ENCODE measurements around the gene JUNB. TPM values are rescaled to one million over a fixed set of nuclear protein-coding genes. Genes with fewer than 3 reads are reported as not detected.

JUNB gene
- total RNA-seq, 1 experiment from 2014 or later, result 116 TPM

GRCh38 chr19:12841094-12841493, 49.8 kb downstream of the JUNB start:
- intact Hi-C loops (cut with micrococcal nuclease; ENCODE audit: unreplicated experiment), result no loop called here
- Mint-ChIP-seq H3K27ac (ENCODE audit: unreplicated experiment) (no peak overlapping the region), H3K27me3 (ENCODE audit: unreplicated experiment) (peaks cover 44% of the 10 kb centered on the region)

GRCh38 chr19:12842511-12842910, 51.2 kb downstream of the JUNB start:
- peaks cover 29% of the 10 kb centered on the region for H3K27me3 Mint-ChIP-seq (ENCODE audit: unreplicated experiment)
- H3K27ac Mint-ChIP-seq (ENCODE audit: unreplicated experiment), result no peak overlapping the region
- CTCF ChIA-PET, result no interaction called here
- intact Hi-C loops (cut with micrococcal nuclease; ENCODE audit: unreplicated experiment), result no loop called here
- TF ChIP-seq CTCF (IDR thresholded peaks at IDR 0.05; ENCODE audit: unreplicated experiment), result no peak
- peaks cover 5% of the 10 kb centered on the region for H3K36me3 Mint-ChIP-seq (ENCODE audit: insufficient read depth, unreplicated experiment)
- H3K4me1 Mint-ChIP-seq (ENCODE audit: low read depth, unreplicated experiment), result no peaks in the 10 kb centered on the region
- DNase-seq, result no peak
- no peaks in the 10 kb centered on the region for H3K9me3 Mint-ChIP-seq (ENCODE audit: low read depth, unreplicated experiment)
- BruUV-seq (replicated peaks), result no TSS peak
- H3K4me3 Mint-ChIP-seq (ENCODE audit: low read depth, unreplicated experiment), result no peak overlapping the region

More at GRCh38 chr19:12841094-12841493, 49.8 kb downstream of the JUNB start:
- CTCF ChIA-PET, result no interaction called here
- no TSS peak for BruUV-seq (replicated peaks)
- Mint-ChIP-seq H3K36me3 (ENCODE audit: insufficient read depth, unreplicated experiment) (peaks cover 9% of the 10 kb centered on the region), H3K4me1 (ENCODE audit: low read depth, unreplicated experiment) (no peaks in the 10 kb centered on the region), H3K9me3 (ENCODE audit: low read depth, unreplicated experiment) (no peaks in the 10 kb centered on the region), H3K4me3 (ENCODE audit: low read depth, unreplicated experiment) (no peak overlapping the region)
- no peak for DNase-seq
- TF ChIP-seq CTCF (IDR thresholded peaks at IDR 0.05; ENCODE audit: unreplicated experiment), result no peak

Small RNA genes within 50 kb of the gene (microRNA-seq; reads per million reads assigned to microRNA genes)
- not detected for gene MIR5684

Other genes starting within 250 kb of the JUNB start
- gene ZNF564, start 240.0 kb upstream of the JUNB start, total RNA-seq (2022), result 6.6 and 8.7 TPM in 2 replicates
- 5.4 and 6.3 TPM in 2 replicates for gene ZNF490, start 180.7 kb upstream of the JUNB start, total RNA-seq (2022)
- 15.8 and 16.2 TPM in 2 replicates for gene ZNF791, start 180.6 kb upstream of the JUNB start, total RNA-seq (2022)
- 76.9 and 84.4 TPM in 2 replicates for gene MAN2B1, start 124.7 kb upstream of the JUNB start, total RNA-seq (2022)
- gene WDR83, start 124.7 kb upstream of the JUNB start, total RNA-seq (2022), result 10.1 and 10.8 TPM in 2 replicates
- gene DHPS, start 109.6 kb upstream of the JUNB start, total RNA-seq (2022), result 57.6 and 69.1 TPM in 2 replicates
- gene GNG14, start 103.5 kb upstream of the JUNB start, total RNA-seq (2022), result not detected in 2 replicates
- 6.7 and 7.1 TPM in 2 replicates for gene FBXW9, start 94.9 kb upstream of the JUNB start, total RNA-seq (2022)
- gene TNPO2, start 67.6 kb upstream of the JUNB start, total RNA-seq (2022), result 67.0 and 87.6 TPM in 2 replicates
- gene TRIR, start 56.8 kb upstream of the JUNB start, total RNA-seq (2022), result 124 and 128 TPM in 2 replicates
- 52.2 and 53.8 TPM in 2 replicates for gene GET3, start 54.0 kb upstream of the JUNB start, total RNA-seq (2022)
- gene BEST2, start 39.7 kb upstream of the JUNB start, total RNA-seq (2022), result not detected in 2 replicates
- gene HOOK2, start 15.9 kb upstream of the JUNB start, total RNA-seq (2022), result 69.0 and 70.7 TPM in 2 replicates
- gene PRDX2, start 10.3 kb downstream of the JUNB start, total RNA-seq (2022), result 121 and 135 TPM in 2 replicates
- gene THSD8, start 10.6 kb downstream of the JUNB start, total RNA-seq (2022), result 14.0 and 16.1 TPM in 2 replicates
- 30.6 and 41.6 TPM in 2 replicates for gene RNASEH2A, start 15.1 kb downstream of the JUNB start, total RNA-seq (2022)
- not detected in 2 replicates for gene RTBDN, start 43.1 kb downstream of the JUNB start, total RNA-seq (2022)
- 1.3 and 2.6 TPM in 2 replicates for gene MAST1, start 47.0 kb downstream of the JUNB start, total RNA-seq (2022)
- 32.7 and 38.4 TPM in 2 replicates for gene DNASE2, start 90.0 kb downstream of the JUNB start, total RNA-seq (2022)
- gene KLF1, start 95.7 kb downstream of the JUNB start, total RNA-seq (2022), result not detected in 2 replicates
- gene GCDH, start 99.7 kb downstream of the JUNB start, total RNA-seq (2022), result 23.6 and 26.8 TPM in 2 replicates
- gene SYCE2, start 127.8 kb downstream of the JUNB start, total RNA-seq (2022), result 1.1 TPM in 1 of 2 replicates, not detected in the other
- 72.8 and 75.5 TPM in 2 replicates for gene FARSA, start 142.2 kb downstream of the JUNB start, total RNA-seq (2022)
- 680 and 718 TPM in 2 replicates for gene CALR, start 147.1 kb downstream of the JUNB start, total RNA-seq (2022)
- 101 and 110 TPM in 2 replicates for gene RAD23A, start 154.4 kb downstream of the JUNB start, total RNA-seq (2022)
- 20.0 and 21.6 TPM in 2 replicates for gene GADD45GIP1, start 165.7 kb downstream of the JUNB start, total RNA-seq (2022)
- 0.21 and 0.47 TPM in 2 replicates for gene DAND5, start 178.1 kb downstream of the JUNB start, total RNA-seq (2022)
- 16.4 and 21.9 TPM in 2 replicates for gene NFIX, start 204.0 kb downstream of the JUNB start, total RNA-seq (2022)